PC-3 (cell line): ENCODE results near the gene BRINP2.

Experiments
- EZH2 ChIP-seq: fragments of 300-600 bp; sonication (generic); IDR thresholded peaks from one replicate; pipeline ENCODE4 v1.6.1; 2017; ENCODE audit warnings: antibody characterized with exemption, mild to moderate bottlenecking, low read length; ENCODE audit not compliant: unreplicated experiment
- EZH2phosphoT487 ChIP-seq: fragments of 300-600 bp; sonication (generic); IDR thresholded peaks from 2 replicates; pipeline ENCODE4 v1.6.1; 2018; ENCODE audit warnings: mild to moderate bottlenecking, antibody characterized with exemption, low read length, borderline replicate concordance
- TF ChIP-seq, protein P1 (sequence below): fragments of 300-600 bp; sonication (generic); conservative IDR thresholded peaks from 2 replicates; pipeline ENCODE4 v1.5.1; 2017; ENCODE audit warnings: antibody characterized with exemption, low read depth, mild to moderate bottlenecking, low read length

DNA sequence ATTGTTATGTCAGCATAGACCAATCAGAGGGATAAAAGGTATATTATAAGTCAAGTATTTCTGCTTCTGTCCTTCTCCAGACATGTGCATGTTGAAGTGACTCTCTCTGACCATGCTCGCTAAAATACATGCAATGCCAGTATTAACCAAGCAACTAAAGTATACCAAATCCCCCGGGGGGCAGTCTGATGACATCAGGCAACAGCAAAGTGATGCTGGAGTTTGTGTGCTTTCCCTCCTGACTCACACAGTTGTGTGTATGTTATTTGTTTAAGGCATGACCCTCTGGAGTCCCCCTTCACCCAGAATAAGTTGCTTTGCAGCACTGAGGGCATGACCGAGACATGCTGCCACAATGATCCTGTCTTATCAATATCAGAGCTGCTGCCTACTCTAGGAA, 2.1 kb downstream of the BRINP2 start:
- TF ChIP-seq, protein P1, sequence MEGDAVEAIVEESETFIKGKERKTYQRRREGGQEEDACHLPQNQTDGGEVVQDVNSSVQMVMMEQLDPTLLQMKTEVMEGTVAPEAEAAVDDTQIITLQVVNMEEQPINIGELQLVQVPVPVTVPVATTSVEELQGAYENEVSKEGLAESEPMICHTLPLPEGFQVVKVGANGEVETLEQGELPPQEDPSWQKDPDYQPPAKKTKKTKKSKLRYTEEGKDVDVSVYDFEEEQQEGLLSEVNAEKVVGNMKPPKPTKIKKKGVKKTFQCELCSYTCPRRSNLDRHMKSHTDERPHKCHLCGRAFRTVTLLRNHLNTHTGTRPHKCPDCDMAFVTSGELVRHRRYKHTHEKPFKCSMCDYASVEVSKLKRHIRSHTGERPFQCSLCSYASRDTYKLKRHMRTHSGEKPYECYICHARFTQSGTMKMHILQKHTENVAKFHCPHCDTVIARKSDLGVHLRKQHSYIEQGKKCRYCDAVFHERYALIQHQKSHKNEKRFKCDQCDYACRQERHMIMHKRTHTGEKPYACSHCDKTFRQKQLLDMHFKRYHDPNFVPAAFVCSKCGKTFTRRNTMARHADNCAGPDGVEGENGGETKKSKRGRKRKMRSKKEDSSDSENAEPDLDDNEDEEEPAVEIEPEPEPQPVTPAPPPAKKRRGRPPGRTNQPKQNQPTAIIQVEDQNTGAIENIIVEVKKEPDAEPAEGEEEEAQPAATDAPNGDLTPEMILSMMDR, result no peak
- TF ChIP-seq EZH2 (no peak), EZH2phosphoT487 (no peak)
